ENCODE data around the gene CEP95. TPM values are rescaled to one million over a fixed set of nuclear protein-coding genes. Genes with fewer than 3 reads are reported as not detected.

Gene CEP95
- total RNA-seq, 1 experiment from 2014 or later, result 18.5 TPM

Other genes with a start within 250 kb of the CEP95 start
- gene TEX2, start 243.7 kb upstream of the CEP95 start, total RNA-seq (2014; rRNA removed; shearing (Covaris generic)), result 4.7 and 7.3 TPM in 2 replicates
- under 0.01 and 0.03 TPM in 2 replicates for gene PECAM1, start 116.1 kb upstream of the CEP95 start, total RNA-seq (2014; rRNA removed; shearing (Covaris generic))
- 0.70 and 1.5 TPM in 2 replicates for gene MILR1, start 57.9 kb upstream of the CEP95 start, total RNA-seq (2014; rRNA removed; shearing (Covaris generic))
- gene POLG2, start 9.9 kb upstream of the CEP95 start, total RNA-seq (2014; rRNA removed; shearing (Covaris generic)), result 42.3 and 47.8 TPM in 2 replicates
- 163 and 238 TPM in 2 replicates for gene DDX5, start 688 bp upstream of the CEP95 start, total RNA-seq (2014; rRNA removed; shearing (Covaris generic))
- 33.9 and 36.2 TPM in 2 replicates for gene SMURF2, start 155.3 kb downstream of the CEP95 start, total RNA-seq (2014; rRNA removed; shearing (Covaris generic))

Data from H7 (cell line).